ENCODE results near the gene CEACAM19. TPM values are rescaled to one million over a fixed set of nuclear protein-coding genes. Genes with fewer than 3 reads are reported as not detected.
A peak's percentile ranks its signal among the peaks of the same experiment; 100 is the strongest.
"Not testable (repeated sequence)": the region's sequence is repeated elsewhere in the genome, so short reads cannot be mapped to it uniquely, and the experiment has no call there.

CEACAM19 gene
- total RNA-seq, 1 donor from 2014 or later: 23.4 TPM

DNA sequence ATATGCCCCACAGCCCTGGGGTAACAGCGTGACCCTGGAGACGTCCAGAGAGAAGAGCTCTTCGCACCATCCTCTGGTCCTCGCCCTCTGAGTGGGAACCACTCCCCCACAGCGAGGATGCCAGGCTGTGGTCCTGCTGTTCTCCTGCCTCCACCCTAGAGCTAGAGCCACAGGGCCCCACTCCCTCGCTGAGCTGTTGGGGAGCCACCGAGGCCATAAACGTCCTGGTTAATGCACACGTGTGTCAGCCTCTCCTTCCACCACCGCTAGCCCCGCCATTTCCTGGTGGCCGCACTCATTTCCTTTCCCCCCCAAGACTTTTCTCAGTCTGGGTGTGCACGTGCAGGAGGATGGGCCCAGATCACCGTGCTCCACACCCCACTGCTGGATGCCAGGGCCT, 39.2 kb downstream of the CEACAM19 start:
- intact Hi-C loops (cut with DNase I): no loop called here
- DNase-seq (ENCODE audit: low spot score): no peak
- ATAC-seq: no peak

DNA sequence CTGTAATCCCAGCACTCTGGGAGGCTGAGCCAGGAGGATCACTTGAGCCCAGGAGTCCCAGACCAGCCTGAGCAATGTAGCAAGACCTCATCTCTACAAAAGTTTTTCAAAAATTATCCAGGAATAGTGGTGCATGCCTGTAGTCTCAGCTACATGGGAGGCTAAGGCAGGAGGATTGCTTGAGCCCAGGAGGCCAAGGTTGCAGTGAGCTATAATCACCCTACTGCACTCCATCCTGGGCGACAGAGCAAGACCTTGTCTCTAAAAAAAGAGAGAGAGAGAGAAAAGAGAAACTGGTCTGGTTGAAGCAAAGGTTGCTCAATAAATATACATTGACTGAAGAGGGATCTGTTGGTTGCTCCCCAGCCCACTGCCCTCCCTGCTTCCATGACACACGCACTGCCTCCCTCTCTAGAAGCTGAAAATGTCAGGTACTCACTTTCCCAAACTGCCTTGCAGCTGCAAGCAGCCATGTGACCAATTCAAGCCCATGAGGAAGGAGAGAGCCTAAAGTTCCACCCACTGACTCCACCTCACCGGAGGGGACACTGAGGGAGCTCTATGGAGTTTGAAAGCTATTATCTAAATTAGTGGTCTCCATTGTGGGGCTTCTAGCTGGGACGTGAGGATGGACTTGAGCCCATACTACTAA, 41.7 kb downstream of the CEACAM19 start:
- DNase-seq (ENCODE audit: low spot score) (no peak), ATAC-seq (no peak)
- intact Hi-C loops (cut with DNase I): no loop called here

DNA sequence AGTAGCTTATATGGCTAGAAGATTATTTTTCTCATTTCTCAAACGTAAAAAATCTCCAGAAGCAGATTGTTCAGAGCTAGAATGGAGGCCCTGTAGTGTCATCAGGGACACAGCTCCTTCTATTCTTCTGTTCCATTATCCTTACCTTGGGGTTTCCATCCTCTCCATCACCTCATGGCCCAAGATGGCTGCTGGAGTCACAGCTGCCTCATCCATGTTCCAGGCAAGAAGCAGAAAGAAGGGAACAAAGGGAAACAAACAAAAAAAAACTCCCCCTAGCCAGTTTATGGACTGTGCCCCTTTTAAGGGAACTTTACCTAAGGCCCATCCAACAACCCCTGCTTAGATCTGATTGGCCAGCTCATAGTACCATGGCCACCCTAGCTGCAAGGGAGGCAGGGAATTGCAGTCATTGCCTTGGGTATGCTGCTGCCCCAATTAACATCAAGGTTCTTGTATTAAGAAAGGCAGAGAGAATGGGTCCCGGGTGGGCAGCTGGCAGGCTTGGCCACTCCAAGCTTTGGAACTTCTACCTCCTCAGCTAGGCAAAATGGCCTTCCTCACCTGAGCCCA, 43.4 kb downstream of the CEACAM19 start:
- DNase-seq (ENCODE audit: low spot score): no peak
- intact Hi-C loops (cut with DNase I): no loop called here
- ATAC-seq: no peak

DNA sequence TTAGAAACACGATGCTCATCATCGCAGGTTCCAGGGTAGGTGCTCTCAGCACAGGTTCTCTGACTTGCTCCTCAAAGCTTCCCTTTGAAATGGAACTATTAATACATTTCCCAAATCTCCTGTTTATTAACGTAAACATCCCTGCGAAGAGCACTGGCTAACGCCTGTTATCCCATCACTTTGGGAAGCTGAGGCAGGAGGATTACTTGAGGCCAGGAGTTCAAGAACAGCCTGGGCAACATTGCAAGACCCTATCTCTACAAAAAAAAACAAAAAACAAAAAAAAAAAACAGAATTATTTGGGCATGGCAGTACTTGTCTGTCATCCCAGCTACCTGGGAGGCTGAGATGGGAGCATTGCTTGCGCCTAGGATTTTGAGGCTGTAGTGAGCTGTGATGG, 46.3 kb downstream of the CEACAM19 start:
- DNase-seq (ENCODE audit: low spot score) (no peak), ATAC-seq (no peak)
- intact Hi-C loops (cut with DNase I): no loop called here

DNA sequence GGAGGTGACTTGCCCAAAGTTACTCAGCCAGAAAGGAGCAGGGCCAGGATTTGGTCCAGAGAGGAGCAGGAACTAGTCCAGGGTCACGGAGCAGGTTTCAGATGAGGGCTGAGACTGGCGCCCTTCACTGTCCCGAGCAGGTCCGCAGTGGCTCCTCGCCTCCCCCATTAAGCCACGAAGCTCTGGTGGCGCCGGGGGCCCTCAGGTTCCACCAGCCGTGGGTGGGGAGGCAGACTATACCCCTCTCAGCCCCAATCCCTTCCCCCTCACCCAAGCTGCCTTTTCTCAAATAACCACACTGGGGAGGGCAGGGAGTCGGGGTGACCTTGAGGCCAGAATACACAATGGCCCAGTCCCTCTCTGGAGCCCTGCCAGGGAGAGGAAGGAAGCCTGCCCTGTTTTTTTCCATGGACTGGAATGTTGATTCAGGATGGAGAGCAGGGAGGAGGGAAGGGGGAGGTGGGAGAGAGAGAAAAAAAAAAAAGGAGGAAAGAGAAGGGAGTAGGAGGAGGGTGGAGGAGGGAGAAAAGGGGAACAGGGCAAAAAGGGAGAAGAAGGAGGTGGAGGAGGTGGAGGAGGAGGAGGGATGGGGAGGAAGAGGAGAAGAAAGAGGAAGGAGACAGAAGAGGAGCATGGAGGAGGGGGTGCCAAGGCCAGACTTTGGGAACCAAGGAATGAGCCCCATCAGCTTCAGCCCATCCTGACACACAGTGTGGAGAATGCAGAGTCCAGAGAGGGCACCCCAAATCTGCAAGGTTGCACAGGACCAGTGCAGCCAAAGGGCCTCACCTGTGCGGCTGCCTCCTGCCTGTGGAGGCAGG, 47.4 kb downstream of the CEACAM19 start:
- peak; percentile 83 for ATAC-seq
- intact Hi-C loops (cut with DNase I): no loop called here
- DNase-seq (ENCODE audit: low spot score): peak; percentile 81

DNA sequence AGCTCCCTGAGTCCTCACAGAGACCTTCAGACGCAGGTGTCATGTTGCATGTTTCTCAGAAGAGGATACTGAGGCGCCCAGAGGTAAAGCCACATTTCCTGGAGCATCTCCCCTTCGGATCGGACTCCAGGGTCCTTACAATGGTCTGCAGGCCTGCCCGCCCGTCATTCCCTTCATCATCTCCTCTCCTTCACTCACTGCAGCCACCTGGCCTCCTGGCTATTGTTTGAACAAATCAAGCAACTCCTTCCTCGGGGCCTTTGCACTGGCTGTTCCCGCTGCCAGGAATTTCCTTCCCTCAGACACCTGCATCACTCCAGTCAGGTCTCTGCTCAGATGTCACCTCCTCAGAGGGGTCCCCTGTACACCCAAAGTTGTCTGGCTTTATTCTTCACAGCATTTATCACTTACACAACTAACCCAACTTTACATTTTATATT, 48.0 kb downstream of the CEACAM19 start:
- intact Hi-C loops (cut with DNase I): no loop called here
- no peak for ATAC-seq
- no peak for DNase-seq (ENCODE audit: low spot score)

DNA sequence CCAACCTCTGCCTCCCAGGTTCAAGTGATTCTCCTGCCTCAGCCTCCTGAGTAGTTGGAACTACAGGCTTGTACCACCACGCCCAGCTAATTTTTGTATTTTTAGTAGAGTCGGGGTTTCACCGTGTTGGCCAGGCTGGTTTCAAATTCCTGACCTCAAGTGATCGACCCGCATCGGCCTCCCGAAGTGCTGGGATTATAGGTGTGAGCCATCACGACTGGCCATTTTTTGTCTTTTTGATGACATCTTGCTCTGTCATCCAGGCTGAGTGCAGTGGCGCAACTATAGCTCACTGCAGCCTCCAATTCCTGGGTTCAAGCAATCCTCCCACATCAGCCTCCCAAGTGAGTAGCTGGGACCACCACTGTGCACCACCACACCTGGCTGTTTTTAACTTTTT, 49.1 kb downstream of the CEACAM19 start:
- intact Hi-C loops (cut with DNase I): loop anchor here (10.0 kb wide), 1 partner anchor 134 kb away; no protein-coding TSS in a partner anchor
- ATAC-seq: not testable (repeated sequence)

DNA sequence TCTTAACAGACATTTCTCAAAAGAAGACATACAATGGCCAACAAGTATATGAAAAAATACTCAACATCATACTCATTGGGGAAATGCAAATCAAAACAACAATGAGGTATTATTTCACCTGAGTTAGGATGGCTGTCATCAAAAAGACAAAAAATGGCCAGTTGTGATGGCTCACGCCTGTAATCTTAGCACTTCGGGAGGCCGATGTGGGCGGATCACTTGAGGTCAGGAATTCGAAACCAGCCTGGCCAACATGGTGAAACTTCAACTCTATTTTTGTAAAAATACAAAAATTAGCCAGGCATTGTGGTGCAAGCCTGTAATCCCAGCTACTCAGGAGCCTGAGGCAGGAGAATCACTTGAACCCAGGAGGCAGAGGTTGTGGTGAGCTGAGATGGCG, 49.7 kb downstream of the CEACAM19 start:
- intact Hi-C loops (cut with DNase I): loop anchor here (10.0 kb wide), 1 partner anchor 134 kb away; no protein-coding TSS in a partner anchor
- ATAC-seq (no peak), DNase-seq (ENCODE audit: low spot score) (no peak)

More for the DNA sequence above, 49.1 kb downstream of the CEACAM19 start:
- DNase-seq (ENCODE audit: low spot score): not testable (repeated sequence)

DNA sequence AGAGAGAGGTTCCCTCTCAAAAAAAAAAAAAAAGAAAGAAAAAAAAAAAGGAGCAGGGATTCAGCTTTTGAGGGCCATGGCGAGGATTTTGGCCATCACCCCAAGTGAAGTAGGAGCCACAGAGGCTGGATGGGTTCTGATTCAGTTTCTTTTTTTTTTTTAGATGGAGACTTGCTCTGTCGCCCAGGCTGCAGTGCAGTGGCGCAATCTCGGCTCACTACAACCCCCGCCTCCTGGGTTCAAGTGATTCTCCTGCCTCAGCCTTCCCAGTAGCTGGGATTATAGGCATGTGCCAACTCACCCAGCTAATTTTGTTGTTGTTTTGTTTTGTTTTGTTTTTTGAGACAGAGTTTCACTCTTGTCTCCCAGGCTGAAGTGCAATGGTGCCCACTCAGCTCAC, 50.1 kb downstream of the CEACAM19 start:
- intact Hi-C loops (cut with DNase I): loop anchor here (10.0 kb wide), 1 partner anchor 133 kb away; no protein-coding TSS in a partner anchor
- DNase-seq (ENCODE audit: low spot score); ATAC-seq: not testable (repeated sequence)

DNA sequence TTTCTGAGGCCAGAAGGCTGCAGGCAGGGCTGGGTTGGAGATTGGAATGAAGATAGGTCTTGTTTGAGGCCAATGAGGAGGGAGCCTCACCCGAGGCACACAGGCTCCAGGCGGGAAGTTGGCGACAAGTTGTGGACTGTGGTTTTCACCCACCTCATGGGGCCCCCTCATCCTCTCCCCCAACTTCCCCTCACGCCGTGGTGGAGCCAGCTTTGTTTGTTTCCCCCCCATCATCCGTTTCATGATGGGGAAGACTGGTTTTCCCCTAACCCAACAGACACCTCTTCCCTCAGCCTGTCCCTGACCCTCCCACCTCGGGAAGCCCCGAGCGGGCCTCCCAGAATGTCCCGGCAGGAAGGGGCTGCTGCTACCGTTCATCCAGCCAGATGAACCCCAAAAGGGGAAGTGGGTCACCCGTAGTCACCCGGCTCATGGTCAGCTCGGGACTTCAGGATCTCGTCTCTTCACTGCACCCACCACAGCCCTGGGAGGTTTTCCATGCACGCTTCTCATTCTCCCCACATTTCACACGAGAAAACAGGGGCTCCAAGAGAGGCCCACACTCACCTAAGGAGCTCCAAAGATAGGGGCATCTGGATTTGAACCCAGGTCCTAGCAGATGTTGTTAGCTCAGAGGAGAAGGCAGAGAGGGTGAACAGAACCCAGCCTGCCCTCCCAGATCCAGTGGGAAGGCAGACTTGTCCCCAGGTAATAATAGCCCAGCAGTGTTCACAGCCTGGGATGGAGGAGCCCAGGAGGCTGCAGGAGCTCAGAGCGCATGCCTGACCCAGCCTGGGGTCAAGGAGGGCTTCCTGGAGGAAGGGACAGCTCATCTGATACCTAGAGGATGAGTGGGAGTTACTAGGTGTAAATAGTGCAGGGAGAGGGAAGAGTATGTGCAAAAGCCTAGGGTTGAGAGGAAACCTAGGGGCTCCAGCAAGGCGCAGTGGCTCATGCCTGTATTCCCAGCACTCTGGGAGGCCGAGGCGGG, 51.1 kb downstream of the CEACAM19 start:
- ATAC-seq: no peak
- intact Hi-C loops (cut with DNase I): loop anchor here (10.0 kb wide), 1 partner anchor 132 kb away; no protein-coding TSS in a partner anchor
- no peak for DNase-seq (ENCODE audit: low spot score)

DNA sequence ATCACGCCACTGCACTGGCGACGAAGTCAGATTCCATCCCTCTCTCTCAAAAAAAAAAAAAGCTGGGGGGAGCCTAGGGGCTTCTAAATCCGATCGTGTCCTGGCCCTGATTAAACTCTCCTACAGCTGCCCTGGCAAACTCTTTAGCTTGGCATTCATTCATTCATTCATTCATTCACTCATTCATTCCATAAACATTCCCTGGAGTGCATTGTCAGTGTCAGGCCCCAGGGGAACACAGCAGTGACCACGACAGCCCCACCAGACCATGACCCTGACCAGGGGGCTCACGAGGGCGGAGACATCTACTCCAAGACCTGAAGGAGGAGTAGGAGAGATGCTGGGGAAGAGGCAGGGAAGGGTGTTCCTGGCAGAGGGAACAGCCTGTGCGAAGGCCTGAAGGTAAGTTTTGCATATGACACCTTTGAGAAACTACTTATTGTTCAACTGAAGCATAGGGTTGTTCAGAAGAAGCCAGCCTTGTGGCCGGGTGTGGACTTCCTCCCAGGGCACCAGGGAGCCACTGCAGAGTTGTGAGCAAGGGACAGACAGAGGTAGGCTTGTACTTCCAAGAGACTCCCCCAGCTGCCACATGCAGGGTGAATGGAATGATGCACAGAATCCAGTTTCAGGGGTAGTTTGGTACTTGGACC, 52.1 kb downstream of the CEACAM19 start:
- intact Hi-C loops (cut with DNase I): loop anchor here (10.0 kb wide), 1 partner anchor 131 kb away; no protein-coding TSS in a partner anchor
- ATAC-seq (peak; percentile 38), DNase-seq (ENCODE audit: low spot score) (no peak)

DNA sequence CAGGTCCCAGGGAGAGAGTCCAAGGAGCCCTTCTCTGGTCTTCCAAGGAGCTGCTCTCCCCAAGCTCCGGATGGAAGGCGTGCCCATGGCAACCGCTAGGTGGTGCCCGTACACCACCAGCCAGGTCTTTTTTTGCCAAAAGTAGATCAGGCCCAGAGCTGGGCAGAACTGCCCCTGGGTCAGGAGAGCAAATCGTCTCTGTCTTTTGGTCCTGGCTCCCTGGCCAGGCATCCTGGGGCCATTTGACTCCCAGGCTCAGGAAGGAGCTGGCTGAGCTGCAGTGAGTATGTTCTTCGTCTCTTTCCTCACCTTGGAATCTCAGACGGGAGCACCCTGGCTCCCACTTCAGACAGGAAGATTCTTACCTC, 52.7 kb downstream of the CEACAM19 start:
- intact Hi-C loops (cut with DNase I): loop anchor here (2.0 to 10.0 kb wide), 2 partner anchors 45 to 131 kb away; no protein-coding TSS in a partner anchor
- peak; percentile 90 for DNase-seq (ENCODE audit: low spot score)
- ATAC-seq: peak; percentile 91

DNA sequence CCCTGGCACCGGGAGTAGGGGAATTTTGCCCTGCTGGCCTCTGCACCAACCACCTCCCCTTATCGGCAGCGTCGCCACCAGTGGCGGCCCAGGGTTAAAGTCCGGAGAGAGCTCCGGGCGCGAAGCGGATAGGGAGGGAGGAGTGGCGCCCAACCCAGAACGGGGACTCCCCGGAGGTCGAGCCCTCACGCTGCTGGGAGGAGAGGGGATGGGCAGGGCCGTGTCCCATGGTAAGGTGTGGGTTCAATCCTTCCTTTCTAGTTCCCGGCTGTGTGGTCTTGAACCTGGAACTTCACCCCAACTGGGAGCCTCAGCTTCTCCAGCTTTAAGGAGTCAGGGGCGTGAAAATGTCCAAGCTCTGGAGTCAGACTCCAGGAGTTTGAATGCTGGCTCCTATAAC, 54.0 kb downstream of the CEACAM19 start:
- intact Hi-C loops (cut with DNase I): loop anchor here (2.0 to 10.0 kb wide), 2 partner anchors 44 to 130 kb away; no protein-coding TSS in a partner anchor
- DNase-seq (ENCODE audit: low spot score): no peak
- ATAC-seq: peak; percentile 21

DNA sequence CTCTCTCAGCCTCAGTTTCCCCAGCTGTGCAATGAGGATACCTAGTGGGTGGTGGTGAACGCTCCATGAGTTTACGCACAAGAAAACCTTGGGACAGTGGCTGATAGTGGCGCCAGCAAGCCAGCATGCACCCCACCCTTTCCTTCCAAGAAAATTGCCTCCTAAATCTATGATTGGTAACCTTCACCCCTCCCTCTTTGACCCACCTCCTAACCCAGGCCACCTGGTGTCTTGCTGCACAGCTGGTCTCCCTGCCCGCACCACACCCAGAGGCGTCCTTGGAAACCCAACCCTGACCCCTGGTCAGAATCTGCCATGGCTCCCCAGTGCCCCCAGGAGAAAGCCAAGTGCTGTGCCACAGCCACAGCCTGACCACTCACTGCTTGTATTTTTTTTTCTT, 54.4 kb downstream of the CEACAM19 start:
- DNase-seq (ENCODE audit: low spot score) (no peak), ATAC-seq (no peak)
- intact Hi-C loops (cut with DNase I): loop anchor here (2.0 to 10.0 kb wide), 2 partner anchors 43 to 129 kb away; no protein-coding TSS in a partner anchor

DNA sequence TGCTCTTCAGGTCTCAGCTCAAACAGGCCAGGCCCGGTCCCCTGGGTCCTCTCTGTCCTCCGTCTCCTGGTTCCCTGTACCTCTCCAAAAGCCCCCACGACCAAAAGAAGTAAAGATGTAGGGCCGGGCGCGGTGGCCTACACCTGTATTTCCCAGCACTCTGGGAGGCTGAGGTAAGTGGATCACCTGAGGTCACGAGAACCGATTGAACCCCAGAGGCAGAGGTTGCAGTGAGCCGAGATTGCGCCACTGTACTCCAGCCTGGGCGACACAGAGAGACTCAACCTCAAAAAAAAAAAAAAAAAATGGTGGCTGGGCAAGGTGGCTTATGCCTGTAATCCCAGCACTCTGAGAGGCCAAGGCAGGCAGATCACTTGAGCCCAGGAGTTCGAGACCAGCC, 55.2 kb downstream of the CEACAM19 start:
- intact Hi-C loops (cut with DNase I): loop anchor here (10.0 kb wide), 1 partner anchor 128 kb away; no protein-coding TSS in a partner anchor
- ATAC-seq (no peak), DNase-seq (ENCODE audit: low spot score) (no peak)

DNA sequence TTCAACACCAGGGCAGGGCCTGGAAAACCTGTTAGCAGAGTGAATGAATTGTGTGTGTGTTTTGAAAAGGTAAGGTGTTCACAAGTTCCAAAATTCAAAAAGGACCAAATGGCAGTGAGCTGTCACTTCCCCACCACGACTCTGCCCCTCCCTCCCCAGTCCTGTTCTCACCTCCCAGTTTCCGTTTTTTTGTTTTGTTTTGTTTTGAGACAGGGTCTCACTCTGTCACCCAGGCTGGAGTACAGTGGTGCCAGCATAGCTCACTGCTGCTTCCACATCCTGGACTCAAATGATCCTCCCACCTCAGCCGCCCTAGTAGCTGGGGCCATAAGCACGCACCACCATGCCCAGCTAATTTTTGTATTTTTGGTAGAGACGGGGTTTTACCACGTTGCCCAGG, 56.9 kb downstream of the CEACAM19 start:
- no peak for ATAC-seq
- intact Hi-C loops (cut with DNase I): loop anchor here (10.0 kb wide), 1 partner anchor 127 kb away; no protein-coding TSS in a partner anchor

DNA sequence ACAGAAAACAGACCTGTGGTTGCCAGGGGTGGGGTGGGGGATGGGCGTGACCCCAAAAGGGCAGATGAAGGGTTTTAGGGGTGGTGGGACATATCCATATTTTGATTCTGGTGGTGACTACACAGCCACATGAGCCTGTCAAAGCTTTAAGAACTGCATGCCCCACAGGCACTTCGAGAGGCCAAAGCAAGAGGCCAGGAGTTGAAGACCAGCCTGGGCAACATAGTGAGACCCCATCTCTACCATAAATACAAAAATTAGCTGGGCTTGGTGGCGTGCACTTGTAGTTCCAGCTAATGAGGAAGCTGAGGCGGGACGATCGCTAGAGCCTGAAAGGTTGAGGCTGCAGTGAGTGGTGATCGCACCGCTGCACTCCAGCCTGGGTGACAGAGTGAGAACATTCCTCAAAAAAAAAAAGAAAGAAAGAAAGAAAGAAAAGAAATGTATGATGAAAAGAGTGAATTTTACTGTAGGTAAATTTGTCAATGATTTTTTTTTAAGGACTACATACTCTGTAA, 58.3 kb downstream of the CEACAM19 start:
- DNase-seq (ENCODE audit: low spot score) (no peak), ATAC-seq (no peak)
- intact Hi-C loops (cut with DNase I): loop anchor here (10.0 kb wide), 1 partner anchor 125 kb away; no protein-coding TSS in a partner anchor

More for the DNA sequence above, 56.9 kb downstream of the CEACAM19 start:
- no peak for DNase-seq (ENCODE audit: low spot score)

Measured in sciatic nerve (tissue), 2 donors.